OCI-LY1 (cell line): Measurements from ENCODE around the gene CUEDC1.

Experiments
- H2AFZ ChIP-seq: fragments of 200-600 bp; sonication (generic), shearing (Covaris generic); 2 replicates; pipeline ENCODE4 v1.6.0; 2014; ENCODE audit warnings: antibody characterized with exemption, mild to moderate bottlenecking, low read length
- H3F3A ChIP-seq: fragments of 200-600 bp; sonication (generic), shearing (Covaris generic); 2 replicates; pipeline ENCODE4 v1.6.0; 2014; ENCODE audit warnings: mild to moderate bottlenecking, antibody characterized with exemption, low read length, moderate library complexity; ENCODE audit not compliant: insufficient read depth
- H3K27ac ChIP-seq: fragments of 200-600 bp; sonication (generic); 2 replicates; pipeline ENCODE4 v1.5.1; 2014; ENCODE audit warnings: low read length, mixed run types, mild to moderate bottlenecking, low read depth; ENCODE audit not compliant: poor library complexity, severe bottlenecking
- H3K27me3 ChIP-seq: fragments of 200-600 bp; sonication (generic); 2 replicates; pipeline ENCODE4 v1.6.0; 2014; ENCODE audit warnings: antibody characterized with exemption, mild to moderate bottlenecking, low read length, moderate library complexity; ENCODE audit not compliant: insufficient read depth
- H3K36me3 ChIP-seq: fragments of 200-600 bp; sonication (generic); 2 replicates; pipeline ENCODE4 v1.6.1; 2014; ENCODE audit warnings: mild to moderate bottlenecking, antibody characterized with exemption, low read length, moderate library complexity, mixed read lengths; ENCODE audit not compliant: insufficient read depth
- H3K4me1 ChIP-seq: fragments of 200-600 bp; sonication (generic); 2 replicates; pipeline ENCODE4 v1.5.1; 2014; ENCODE audit warnings: mild to moderate bottlenecking, low read length, moderate library complexity; ENCODE audit not compliant: insufficient read depth, severe bottlenecking
- H3K4me2 ChIP-seq: fragments of 200-600 bp; sonication (generic), shearing (Covaris generic); 2 replicates; pipeline ENCODE4 v1.6.1; 2014; ENCODE audit warnings: low read length
- H3K4me3 ChIP-seq: fragments of 200-600 bp; sonication (generic); 2 replicates; pipeline ENCODE4 v1.5.1; 2014; ENCODE audit warnings: low read length, low read depth, mild to moderate bottlenecking, mixed read lengths; ENCODE audit not compliant: poor library complexity, severe bottlenecking
- H3K79me2 ChIP-seq: fragments of 200-600 bp; shearing (Covaris generic); 2 replicates; pipeline ENCODE4 v1.6.1; 2016; ENCODE audit warnings: mixed run types, low read length, mixed read lengths; ENCODE audit not compliant: insufficient read depth
- H3K9ac ChIP-seq: fragments of 200-600 bp; sonication (generic), shearing (Covaris generic); 2 replicates; pipeline ENCODE4 v1.6.1; 2014; ENCODE audit warnings: mild to moderate bottlenecking, low read length, mixed read lengths
- H3K9me2 ChIP-seq: fragments of 200-600 bp; sonication (generic), shearing (Covaris generic); 2 replicates; pipeline ENCODE4 v1.6.1; 2014; ENCODE audit warnings: low read depth, mild to moderate bottlenecking, low read length, mixed read lengths
- H3K9me3 ChIP-seq: fragments of 200-600 bp; shearing (Covaris generic); 2 replicates; pipeline ENCODE4 v1.6.1; 2014; ENCODE audit warnings: low read length, mixed read lengths
- H4K20me1 ChIP-seq: fragments of 200-600 bp; sonication (generic), shearing (Covaris generic); 2 replicates; pipeline ENCODE4 v1.6.0; 2016; ENCODE audit warnings: mild to moderate bottlenecking, low read length; ENCODE audit not compliant: insufficient read depth
- EZH2 ChIP-seq: fragments of 200-600 bp; sonication (generic), shearing (Covaris generic); IDR thresholded peaks from 2 replicates; pipeline ENCODE4 v1.8.0; 2017; ENCODE audit warnings: borderline replicate concordance, mixed run types, mild to moderate bottlenecking, antibody characterized with exemption, low read length, moderate library complexity, mixed read lengths
- TF ChIP-seq, protein P1 (sequence below): fragments of 200-600 bp; sonication (generic), shearing (Covaris generic); IDR thresholded peaks from 2 replicates; pipeline ENCODE4 v1.5.1; 2017; ENCODE audit warnings: mild to moderate bottlenecking, antibody characterized with exemption, low read length, moderate library complexity, mixed read lengths

Gene CUEDC1

DNA sequence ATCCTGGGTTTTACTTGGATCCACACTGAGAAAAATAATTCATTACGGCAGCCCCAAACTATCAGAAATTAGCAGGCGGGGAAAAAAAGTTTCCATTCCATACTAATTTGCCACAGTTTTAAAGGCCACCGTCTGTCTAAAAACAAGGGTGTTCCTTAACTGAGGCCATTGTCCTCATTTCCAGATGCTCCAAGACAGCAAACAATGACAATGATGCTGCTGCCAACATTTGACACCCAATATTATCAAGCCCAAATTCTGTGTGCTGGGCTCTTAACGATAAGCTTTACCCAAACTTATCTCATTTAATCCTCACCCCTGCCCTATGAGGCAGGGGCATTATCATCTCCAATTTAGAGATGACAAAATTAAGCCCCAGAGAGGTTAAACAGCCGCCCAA is 26.3 kb downstream of the CUEDC1 start:
- no peak overlapping the region for H3K4me2 ChIP-seq
- no peaks in the 10 kb centered on the region for H3K9me3 ChIP-seq
- H2AFZ ChIP-seq, result no peak overlapping the region
- H4K20me1 ChIP-seq, result no peaks in the 10 kb centered on the region
- no peaks in the 10 kb centered on the region for H3K36me3 ChIP-seq
- H3F3A ChIP-seq, result no peaks in the 10 kb centered on the region
- H3K79me2 ChIP-seq, result no peaks in the 10 kb centered on the region
- TF ChIP-seq EZH2, result no peak
- TF ChIP-seq, protein P1, sequence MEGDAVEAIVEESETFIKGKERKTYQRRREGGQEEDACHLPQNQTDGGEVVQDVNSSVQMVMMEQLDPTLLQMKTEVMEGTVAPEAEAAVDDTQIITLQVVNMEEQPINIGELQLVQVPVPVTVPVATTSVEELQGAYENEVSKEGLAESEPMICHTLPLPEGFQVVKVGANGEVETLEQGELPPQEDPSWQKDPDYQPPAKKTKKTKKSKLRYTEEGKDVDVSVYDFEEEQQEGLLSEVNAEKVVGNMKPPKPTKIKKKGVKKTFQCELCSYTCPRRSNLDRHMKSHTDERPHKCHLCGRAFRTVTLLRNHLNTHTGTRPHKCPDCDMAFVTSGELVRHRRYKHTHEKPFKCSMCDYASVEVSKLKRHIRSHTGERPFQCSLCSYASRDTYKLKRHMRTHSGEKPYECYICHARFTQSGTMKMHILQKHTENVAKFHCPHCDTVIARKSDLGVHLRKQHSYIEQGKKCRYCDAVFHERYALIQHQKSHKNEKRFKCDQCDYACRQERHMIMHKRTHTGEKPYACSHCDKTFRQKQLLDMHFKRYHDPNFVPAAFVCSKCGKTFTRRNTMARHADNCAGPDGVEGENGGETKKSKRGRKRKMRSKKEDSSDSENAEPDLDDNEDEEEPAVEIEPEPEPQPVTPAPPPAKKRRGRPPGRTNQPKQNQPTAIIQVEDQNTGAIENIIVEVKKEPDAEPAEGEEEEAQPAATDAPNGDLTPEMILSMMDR, result no peak
- no peak overlapping the region for H3K27ac ChIP-seq
- H3K9ac ChIP-seq, result no peak overlapping the region
- H3K27me3 ChIP-seq, result peaks cover 19% of the 10 kb centered on the region; the same call in 1 of the 2 replicates
- no peak overlapping the region for H3K4me3 ChIP-seq
- no peaks in the 10 kb centered on the region for H3K9me2 ChIP-seq
- no peaks in the 10 kb centered on the region for H3K4me1 ChIP-seq

DNA sequence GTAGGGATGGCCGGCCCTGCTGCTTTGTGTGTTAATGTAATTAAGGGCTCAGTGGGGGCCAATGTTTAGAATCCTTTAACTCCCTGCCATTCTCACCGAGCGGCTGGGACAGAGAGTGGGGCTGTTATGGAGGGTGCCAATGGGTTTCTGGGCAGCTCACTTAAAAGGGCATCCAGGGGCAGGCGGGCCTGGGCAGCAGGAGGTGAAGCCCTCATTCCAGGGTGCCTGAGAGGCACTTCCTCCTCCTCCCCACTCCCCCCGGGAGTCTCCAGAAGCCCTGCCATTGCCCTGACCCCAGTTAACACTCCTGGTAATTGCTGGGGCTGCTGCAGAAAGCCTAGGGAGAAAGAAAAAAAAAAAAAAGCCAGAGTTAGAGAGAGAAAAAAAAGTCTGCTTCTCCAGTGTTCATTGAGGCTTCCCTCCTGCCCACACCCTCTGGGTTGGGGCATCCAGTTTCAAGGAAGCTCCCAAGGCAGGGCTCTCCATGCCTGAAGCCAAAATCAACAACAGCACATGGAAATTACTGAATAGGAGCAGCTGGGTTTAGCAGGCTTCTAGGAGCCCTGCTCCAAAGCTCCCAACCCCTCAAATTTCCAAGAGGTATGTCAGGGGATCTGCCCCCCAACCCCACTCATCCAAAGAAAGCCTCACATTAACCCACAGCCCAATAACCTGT is 28.0 kb downstream of the CUEDC1 start:
- TF ChIP-seq, protein P1, result no peak
- no peak for TF ChIP-seq EZH2
- H3K9me3 ChIP-seq, result no peaks in the 10 kb centered on the region
- no peak overlapping the region for H2AFZ ChIP-seq
- H4K20me1 ChIP-seq, result no peaks in the 10 kb centered on the region
- no peaks in the 10 kb centered on the region for H3K4me1 ChIP-seq
- H3K9me2 ChIP-seq, result no peaks in the 10 kb centered on the region
- H3K79me2 ChIP-seq, result no peaks in the 10 kb centered on the region
- H3K4me2 ChIP-seq, result no peak overlapping the region
- H3K9ac ChIP-seq, result no peak overlapping the region
- H3K36me3 ChIP-seq, result no peaks in the 10 kb centered on the region
- H3K27ac ChIP-seq, result no peak overlapping the region
- no peaks in the 10 kb centered on the region for H3F3A ChIP-seq
- no peak overlapping the region for H3K4me3 ChIP-seq
- peaks cover 24% of the 10 kb centered on the region; the same call in 1 of the 2 replicates for H3K27me3 ChIP-seq

DNA sequence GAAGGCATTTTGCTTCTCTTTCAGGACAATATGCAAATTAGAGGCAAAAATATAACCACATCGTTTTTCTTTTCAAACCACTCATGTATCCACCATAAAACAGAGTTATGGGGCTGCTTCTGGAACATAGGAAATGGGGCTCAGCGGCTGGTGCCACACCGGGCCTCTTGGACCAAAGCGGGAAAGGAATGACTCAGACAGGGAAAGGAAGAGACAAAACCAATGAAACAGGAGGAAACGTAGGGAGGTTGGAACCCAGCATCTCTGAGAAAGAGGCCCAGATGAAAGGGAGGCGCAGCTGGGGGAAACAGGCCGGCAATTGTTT is 28.5 kb downstream of the CUEDC1 start:
- no peak overlapping the region for H2AFZ ChIP-seq
- no peaks in the 10 kb centered on the region for H3K9me2 ChIP-seq
- H3K27ac ChIP-seq, result no peak overlapping the region
- no peak for TF ChIP-seq EZH2
- TF ChIP-seq, protein P1, result no peak
- peaks cover 24% of the 10 kb centered on the region; the same call in 1 of the 2 replicates for H3K27me3 ChIP-seq
- H3K4me1 ChIP-seq, result no peaks in the 10 kb centered on the region
- H3K4me2 ChIP-seq, result no peak overlapping the region
- no peaks in the 10 kb centered on the region for H3F3A ChIP-seq
- no peaks in the 10 kb centered on the region for H3K79me2 ChIP-seq
- H3K4me3 ChIP-seq, result no peak overlapping the region
- no peak overlapping the region for H3K9ac ChIP-seq
- no peaks in the 10 kb centered on the region for H3K36me3 ChIP-seq
- no peaks in the 10 kb centered on the region for H4K20me1 ChIP-seq
- no peaks in the 10 kb centered on the region for H3K9me3 ChIP-seq
